Measurements from ENCODE around the gene MAMSTR.
"Not testable (repeated sequence)": the region's sequence is repeated elsewhere in the genome, so short reads cannot be mapped to it uniquely, and the experiment has no call there.

MAMSTR gene

DNA sequence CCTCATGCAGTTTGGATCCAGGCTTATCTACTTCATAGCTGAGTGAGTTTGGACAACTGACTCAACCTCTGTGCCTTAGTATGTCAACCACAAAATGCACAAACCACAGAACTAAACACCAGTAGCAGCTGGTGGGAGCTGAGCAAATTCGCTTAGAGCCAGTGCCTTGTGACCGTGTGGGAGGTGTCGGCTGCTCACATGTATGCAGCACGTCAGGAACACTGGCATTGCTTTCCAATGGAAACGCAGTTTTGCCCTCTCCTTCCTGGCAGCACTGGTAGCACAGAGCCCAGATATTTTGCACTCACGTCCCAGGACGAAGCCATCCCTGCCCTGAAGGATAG is 38.4 kb downstream of the MAMSTR start:
- DNase-seq: no peak

DNA sequence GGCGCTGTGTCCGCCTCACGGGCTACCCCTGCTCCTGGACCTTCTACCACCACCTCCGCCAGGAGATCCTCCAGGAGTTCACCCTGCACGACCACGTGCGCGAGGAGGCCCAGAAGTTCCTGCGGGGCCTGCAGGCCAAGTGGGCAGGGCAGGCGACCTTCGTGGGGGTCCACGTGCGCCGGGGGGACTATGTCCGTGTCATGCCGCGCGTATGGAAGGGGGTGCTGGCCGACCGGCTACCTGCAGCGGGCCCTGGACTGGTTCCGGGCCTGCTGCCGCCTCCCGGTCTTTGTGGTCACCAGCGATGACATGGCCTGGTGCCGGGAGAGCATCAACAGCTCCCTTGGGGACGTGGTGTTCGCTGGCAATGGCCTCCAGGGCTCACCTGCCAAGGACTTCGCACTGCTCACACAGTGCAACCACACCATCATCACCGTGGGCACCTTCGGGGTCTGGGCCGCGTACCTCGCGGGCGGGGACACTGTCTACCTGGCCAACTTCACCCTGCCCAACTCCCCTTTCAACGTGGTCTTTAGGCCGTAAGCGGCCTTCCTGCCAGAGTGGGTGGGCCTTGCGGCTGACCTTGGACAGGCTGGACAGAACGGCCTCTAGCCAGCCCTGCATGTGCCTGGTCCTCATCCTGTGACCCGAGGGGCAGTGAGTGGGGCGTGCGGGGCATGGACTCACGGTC is 38.9 kb downstream of the MAMSTR start:
- no peak for DNase-seq

- DNase-seq: not testable (repeated sequence)
Measured at GRCh38 chr19:48680006-48680405, 39.5 kb downstream of the MAMSTR start.

GRCh38 chr19:48678201-48678600 is 41.3 kb downstream of the MAMSTR start:
- no peak for DNase-seq

DNA sequence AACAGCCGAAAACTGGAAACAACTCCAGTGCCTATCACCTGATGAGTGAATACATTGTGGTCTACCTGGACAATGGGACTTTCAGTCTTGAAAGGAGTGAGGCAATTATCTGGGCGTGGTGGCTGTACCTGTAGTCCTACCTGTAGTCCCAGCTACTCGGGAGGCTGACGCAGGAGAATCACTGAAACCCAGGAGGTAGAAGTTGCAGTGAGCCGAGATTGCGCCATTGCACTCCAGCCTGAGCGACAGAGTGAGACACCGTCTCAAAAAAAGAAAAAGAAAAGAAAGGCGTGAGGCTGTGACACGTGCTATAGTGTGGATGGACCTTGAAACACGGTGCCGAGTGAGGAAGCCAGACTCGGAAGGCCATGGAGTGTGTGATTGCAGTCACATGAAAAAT is 42.6 kb downstream of the MAMSTR start:
- DNase-seq: no peak

DNA sequence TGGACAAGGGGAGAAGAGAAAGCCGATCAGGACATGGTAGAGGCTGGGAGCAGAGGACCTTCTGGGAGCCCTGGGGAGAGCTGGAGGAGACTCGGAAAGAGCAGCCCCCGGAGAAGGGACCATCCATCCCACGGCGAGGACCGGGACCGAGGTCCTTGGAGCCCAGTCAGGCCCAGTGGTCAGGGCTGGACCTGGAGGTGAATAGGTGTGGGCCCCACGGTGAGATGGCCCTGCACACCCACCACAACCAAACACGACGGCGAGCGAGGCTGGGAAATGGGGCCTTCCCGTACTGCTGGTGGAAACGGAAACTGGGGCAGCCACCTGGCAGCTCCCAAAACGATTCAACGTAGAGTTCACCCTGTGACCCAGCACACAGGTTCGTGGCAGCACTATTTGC is 43.0 kb downstream of the MAMSTR start:
- no peak for DNase-seq

GRCh38 chr19:48674921-48675824 is 44.4 kb downstream of the MAMSTR start:
- DNase-seq: peak; percentile 56 to 60

DNA sequence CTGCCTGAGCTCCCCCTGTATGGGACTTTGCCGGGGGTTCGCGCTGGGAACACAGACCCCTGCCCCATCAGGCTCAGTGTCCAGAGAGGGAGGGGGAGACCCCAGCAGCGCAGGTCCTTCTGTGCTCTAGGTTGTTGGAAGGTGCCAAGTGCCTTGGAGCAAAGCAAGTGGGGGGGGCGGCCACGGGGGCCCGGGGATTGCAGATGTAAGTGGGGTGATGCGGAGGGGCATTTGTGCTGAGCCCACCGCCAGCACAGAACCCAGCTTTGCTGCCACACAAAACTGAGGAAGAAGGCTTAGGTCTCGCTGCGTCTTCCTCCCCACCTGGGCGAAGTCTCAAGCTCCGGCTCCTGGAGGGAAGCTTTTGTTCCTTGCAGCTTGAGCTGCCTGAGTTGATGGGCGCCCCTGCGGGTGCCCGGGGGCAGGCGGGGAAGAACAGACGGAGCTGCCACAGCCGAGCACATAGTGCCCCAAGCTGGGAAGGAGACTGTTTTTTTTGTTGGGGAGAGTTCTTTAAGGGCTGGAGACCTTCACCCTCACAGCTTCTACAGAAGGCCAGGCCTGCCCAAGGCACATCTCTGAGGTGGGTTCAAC is 45.2 kb downstream of the MAMSTR start:
- no peak for DNase-seq

DNA sequence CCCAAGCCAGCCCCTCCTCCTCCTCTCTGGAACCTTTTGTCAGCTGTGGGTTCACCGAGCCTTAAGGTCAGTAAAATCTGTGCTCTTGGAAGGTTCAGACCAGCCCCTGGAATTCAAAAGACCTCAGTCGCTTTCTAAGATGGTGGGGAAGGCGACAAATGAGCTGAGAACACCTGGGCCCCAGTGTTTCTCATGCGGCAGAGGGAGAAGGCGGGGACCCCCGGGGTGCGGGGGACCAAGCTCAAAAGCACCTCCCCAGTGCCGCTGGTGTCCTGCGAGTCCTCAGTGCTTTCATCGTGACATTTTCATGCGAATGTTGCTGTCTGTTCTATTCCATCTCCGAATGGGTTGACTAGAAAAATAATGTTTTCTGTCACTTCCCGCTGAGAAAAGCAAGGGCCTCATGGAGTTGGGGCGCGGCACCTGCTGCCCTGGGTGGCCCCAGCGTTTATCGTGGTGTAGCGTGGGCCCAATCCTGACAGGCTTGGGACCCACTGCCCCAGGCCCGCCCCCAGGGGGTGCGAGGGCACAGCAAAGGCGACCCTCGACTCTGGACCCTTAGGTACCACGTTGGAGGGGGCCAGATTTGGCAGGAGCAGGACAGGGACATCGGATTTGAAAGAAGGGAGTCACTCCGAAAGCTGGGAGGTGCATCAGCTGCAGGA is 46.0 kb downstream of the MAMSTR start:
- no peak for DNase-seq

DNA sequence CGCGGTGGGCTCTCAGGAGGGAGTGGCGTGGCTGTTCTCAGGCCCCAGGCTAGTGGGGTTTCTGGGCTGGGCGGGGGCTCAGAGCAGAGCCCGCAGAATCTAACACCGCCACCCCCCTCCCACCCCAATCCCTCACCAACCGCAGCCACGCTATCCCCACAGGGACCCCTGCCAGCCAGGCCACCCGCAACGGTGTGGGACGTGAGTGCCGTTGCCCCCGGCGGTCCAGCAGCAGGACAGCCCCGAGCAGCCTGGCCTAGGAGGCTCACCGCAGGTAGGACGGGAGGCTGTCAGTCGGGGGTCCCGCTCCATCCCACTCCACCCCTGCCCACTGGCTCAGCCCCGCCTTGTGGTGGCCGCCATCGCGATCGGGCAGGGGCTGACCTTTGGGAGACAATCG is 46.5 kb downstream of the MAMSTR start, which contains the start of gene NTN5:
TSS of gene NTN5 (minus strand) at position 24 of the 400 bp plus-strand sequence. CDS start 2,031 bp downstream, outside the sequence.
- no peak for DNase-seq

- no peak for DNase-seq
Measured at GRCh38 chr19:48671446-48671995, 48.0 kb downstream of the MAMSTR start.

GRCh38 chr19:48670699-48671445 is 48.7 kb downstream of the MAMSTR start:
- no peak for DNase-seq

- DNase-seq: no peak
Measured at GRCh38 chr19:48669903-48670668, 49.4 kb downstream of the MAMSTR start.

GRCh38 chr19:48668761-48669160 is 50.8 kb downstream of the MAMSTR start:
- no peak for DNase-seq

DNA sequence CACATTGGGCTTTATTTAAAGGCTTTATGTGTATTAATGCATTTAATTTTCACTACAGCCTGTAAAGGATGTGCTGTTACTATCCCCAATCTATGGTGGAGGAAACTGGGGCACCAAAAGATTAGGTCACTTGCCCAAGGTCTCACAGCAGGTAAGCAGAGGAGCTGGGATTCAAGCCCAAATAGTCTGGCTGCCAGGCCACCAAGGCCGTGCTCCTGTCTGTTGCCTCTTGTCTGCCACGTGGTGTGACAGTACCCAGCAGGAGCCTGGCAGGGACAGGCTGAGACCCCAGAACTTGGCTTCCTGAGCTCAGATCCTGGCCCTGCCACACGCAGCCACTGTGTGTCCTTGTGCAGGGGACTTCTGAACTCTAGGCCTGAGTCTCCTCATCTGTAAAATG is 51.2 kb downstream of the MAMSTR start:
- DNase-seq: no peak

DNA sequence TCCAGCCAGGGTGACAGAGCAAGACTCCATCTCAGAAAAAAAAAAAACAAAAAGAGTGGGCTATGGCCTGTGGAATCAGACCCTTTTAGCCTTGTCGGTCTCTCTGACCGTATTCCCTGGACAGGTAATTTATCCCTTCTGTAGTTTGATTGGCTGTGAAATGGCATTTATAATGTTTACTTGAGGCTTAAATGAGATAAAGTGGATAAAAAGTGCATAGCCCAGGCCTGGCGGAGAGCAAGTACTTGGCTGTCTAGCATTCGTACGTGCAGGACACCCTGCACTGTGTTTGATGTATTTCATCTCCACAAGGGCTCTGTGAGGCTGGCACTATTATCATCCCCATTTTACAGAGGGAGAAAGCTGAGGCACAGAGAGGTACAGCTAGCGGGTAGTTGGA is 53.7 kb downstream of the MAMSTR start:
- no peak for DNase-seq

DNA sequence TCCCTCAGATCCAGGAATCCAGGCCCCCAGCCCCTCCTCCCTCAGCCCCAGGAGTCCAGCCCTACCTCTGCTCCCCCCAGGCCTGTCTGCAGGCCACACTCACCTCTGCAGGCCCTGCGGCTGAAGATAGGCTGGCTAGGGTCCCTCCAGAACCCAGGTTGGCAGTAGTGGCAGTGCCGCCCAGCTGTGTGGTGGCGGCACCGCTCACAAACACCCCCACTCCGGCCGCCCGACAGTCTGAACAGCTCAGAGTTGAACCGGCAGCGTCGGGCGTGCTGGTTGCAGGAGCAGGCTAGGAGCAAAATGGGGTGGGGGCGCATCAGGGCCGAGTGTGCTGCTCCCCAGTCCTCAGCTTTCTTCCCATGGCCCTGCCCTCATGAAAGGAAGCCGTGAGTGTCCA is 55.0 kb downstream of the MAMSTR start:
- no peak for DNase-seq

DNA sequence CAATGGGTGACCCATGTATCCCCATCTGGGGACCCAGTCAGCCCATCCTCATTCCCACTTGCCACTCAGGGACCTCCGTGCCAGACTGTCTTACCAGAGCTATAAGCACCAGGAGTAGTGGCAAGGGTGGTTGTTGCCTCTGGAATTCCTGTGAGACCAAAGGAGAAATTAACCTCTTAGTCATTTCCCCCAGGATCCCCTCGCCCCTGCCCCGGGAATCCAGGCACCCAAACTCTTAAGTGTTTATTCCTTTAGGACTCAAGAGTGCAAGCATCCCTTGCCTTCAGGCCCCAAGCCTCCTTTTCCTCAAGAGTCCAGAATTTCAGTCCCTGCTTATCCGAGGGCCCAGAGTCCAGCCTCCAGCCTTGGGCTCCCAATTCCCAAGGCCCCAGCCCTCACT is 55.9 kb downstream of the MAMSTR start:
- DNase-seq: no peak

Data from AML-193 (cell line).